Natural killer cell treated with Interleukin-12 subunit alpha and Interleukin-12 subunit beta and Interleukin-15 and Interleukin-18, amount 100 ng/mL, for 72 hours (primary cell): ENCODE measurements around the gene LAMA3. TPM values are rescaled to one million over a fixed set of nuclear protein-coding genes. Genes with fewer than 3 reads are reported as not detected.

Source experiments
- ATAC-seq, 2 donors: fragments of 150-1000 bp; cut with Tn5 transposase in 1 of 2; sonication (Bioruptor Pico), chemical (Tn5 transposase) in 1 of 2; 2 replicates each; pipeline ENCODE4 v1.10.0; 2021
- DNase-seq: peaks from one replicate; pipeline ENCODE4 v3.0.0; 2022; ENCODE audit warnings: low spot score
- H3K27ac Mint-ChIP-seq, 2 donors: 1 replicate in 1 of 2; 2 replicates in 1 of 2; pipeline ENCODE4 v1.8.0; 2022; ENCODE audit warnings: mixed read lengths in 2 of 2, mild to moderate bottlenecking in 1 of 2, moderate library complexity in 1 of 2
- H3K27me3 Mint-ChIP-seq, 2 donors: 1 replicate in 1 of 2; 2 replicates in 1 of 2; pipeline ENCODE4 v1.8.0; 2022; ENCODE audit warnings: mixed read lengths in 2 of 2
- H3K36me3 Mint-ChIP-seq: one replicate; pipeline ENCODE4 v1.8.0; 2022; ENCODE audit warnings: mixed read lengths
- H3K4me1 Mint-ChIP-seq, 2 donors: 1 replicate in 1 of 2; 2 replicates in 1 of 2; pipeline ENCODE4 v1.8.0; 2022; ENCODE audit warnings: low read depth in 2 of 2, mixed read lengths in 2 of 2, mild to moderate bottlenecking in 1 of 2
- H3K4me3 Mint-ChIP-seq: one replicate; pipeline ENCODE4 v1.8.0; 2022; ENCODE audit warnings: mixed read lengths
- H3K9me3 Mint-ChIP-seq: 2 replicates; pipeline ENCODE4 v1.8.0; 2022; ENCODE audit warnings: mixed read lengths
- total RNA-seq, 2 donors: library from RNA; stranded (reverse); gene quantifications; one replicate each; pipeline ENCODE4 v1.2.3, GENCODE V29; 2022

LAMA3 gene
- total RNA-seq, 2 donors from 2014 or later, result 0.10 to 0.11 TPM

- peaks cover 3% of the 10 kb centered on the region for H3K9me3 Mint-ChIP-seq
- ATAC-seq (no peak), DNase-seq (no peak)
These were observed 230.8 kb downstream of the LAMA3 start for GRCh38 chr18:23920054-23920453.

GRCh38 chr18:23921716-23922285 lies 232.5 kb downstream of the LAMA3 start:
- H3K4me1 Mint-ChIP-seq, result peaks cover 11 to 14% of the 10 kb centered on the region in 2 donors
- no peak overlapping the region for H3K27ac Mint-ChIP-seq
- H3K27me3 Mint-ChIP-seq, result peaks cover 20 to 21% of the 10 kb centered on the region in 2 donors
- H3K4me3 Mint-ChIP-seq, result no peak overlapping the region
- no peaks in the 10 kb centered on the region for H3K36me3 Mint-ChIP-seq
- DNase-seq (no peak), ATAC-seq (no peak)
- peaks cover 3% of the 10 kb centered on the region for H3K9me3 Mint-ChIP-seq

More at GRCh38 chr18:23920054-23920453, 230.8 kb downstream of the LAMA3 start:
- Mint-ChIP-seq H3K4me1 (peaks cover 11 to 14% of the 10 kb centered on the region in 2 donors), H3K36me3 (no peaks in the 10 kb centered on the region), H3K27me3 (peaks cover 21 to 22% of the 10 kb centered on the region in 2 donors), H3K4me3 (no peak overlapping the region), H3K27ac (no peak overlapping the region)

GRCh38 chr18:23922939-23923338 lies 233.7 kb downstream of the LAMA3 start:
- no peak overlapping the region for H3K4me3 Mint-ChIP-seq
- H3K9me3 Mint-ChIP-seq, result peaks cover 3% of the 10 kb centered on the region
- peaks cover 20 to 21% of the 10 kb centered on the region in 2 donors for H3K27me3 Mint-ChIP-seq
- ATAC-seq (peak in 1 of 2 donors; percentile 62), DNase-seq (no peak)
- no peak overlapping the region for H3K27ac Mint-ChIP-seq
- H3K36me3 Mint-ChIP-seq, result no peaks in the 10 kb centered on the region
- peaks cover 11 to 14% of the 10 kb centered on the region in 2 donors for H3K4me1 Mint-ChIP-seq

- Mint-ChIP-seq H3K36me3 (no peaks in the 10 kb centered on the region), H3K27me3 (peaks cover 6 to 10% of the 10 kb centered on the region in 2 donors), H3K4me1 (peaks cover 15 to 19% of the 10 kb centered on the region in 2 donors), H3K27ac (no peak overlapping the region), H3K4me3 (no peak overlapping the region), H3K9me3 (peaks cover 3% of the 10 kb centered on the region)
- ATAC-seq (no peak), DNase-seq (no peak)
These were observed 235.6 kb downstream of the LAMA3 start for GRCh38 chr18:23924813-23925212.

- Mint-ChIP-seq H3K27ac (no peak overlapping the region), H3K36me3 (no peaks in the 10 kb centered on the region), H3K27me3 (peaks cover 0 to 6% of the 10 kb centered on the region in 2 donors), H3K4me1 (peaks cover 16 to 22% of the 10 kb centered on the region in 2 donors), H3K4me3 (no peak overlapping the region), H3K9me3 (peaks cover 3% of the 10 kb centered on the region)
- ATAC-seq, result no peak
- no peak for DNase-seq
These were observed 237.3 kb downstream of the LAMA3 start for GRCh38 chr18:23926571-23926970.

GRCh38 chr18:23927821-23928746 lies 238.8 kb downstream of the LAMA3 start:
- H3K4me3 Mint-ChIP-seq, result no peak overlapping the region
- peaks cover 0 to under 1% of the 10 kb centered on the region in 2 donors for H3K27me3 Mint-ChIP-seq
- H3K9me3 Mint-ChIP-seq, result peaks cover 1% of the 10 kb centered on the region
- no peaks in the 10 kb centered on the region for H3K36me3 Mint-ChIP-seq
- H3K27ac Mint-ChIP-seq, result no peak overlapping the region
- ATAC-seq (no peak), DNase-seq (no peak)
- peaks cover 11 to 15% of the 10 kb centered on the region in 2 donors for H3K4me1 Mint-ChIP-seq

GRCh38 chr18:23929362-23929930 lies 240.2 kb downstream of the LAMA3 start:
- no peaks in the 10 kb centered on the region for H3K36me3 Mint-ChIP-seq
- H3K27ac Mint-ChIP-seq, result peak overlapping the region; percentile 21 to 37
- no peak overlapping the region for H3K4me3 Mint-ChIP-seq
- peaks cover 10 to 12% of the 10 kb centered on the region in 2 donors for H3K4me1 Mint-ChIP-seq
- DNase-seq, result no peak
- H3K27me3 Mint-ChIP-seq, result no peaks in the 10 kb centered on the region
- ATAC-seq, result peak; percentile 52 to 86
- no peaks in the 10 kb centered on the region for H3K9me3 Mint-ChIP-seq

GRCh38 chr18:23930002-23930401 lies 240.7 kb downstream of the LAMA3 start:
- DNase-seq (no peak), ATAC-seq (no peak)
- Mint-ChIP-seq H3K27ac (peak overlapping the region; percentile 21 to 37), H3K4me1 (peaks cover 11 to 18% of the 10 kb centered on the region in 2 donors), H3K9me3 (no peaks in the 10 kb centered on the region), H3K4me3 (no peak overlapping the region), H3K36me3 (no peaks in the 10 kb centered on the region), H3K27me3 (no peaks in the 10 kb centered on the region)

- ATAC-seq, result no peak
- Mint-ChIP-seq H3K27me3 (no peaks in the 10 kb centered on the region), H3K27ac (no peak overlapping the region), H3K4me1 (peaks cover 23 to 33% of the 10 kb centered on the region in 2 donors), H3K9me3 (no peaks in the 10 kb centered on the region), H3K36me3 (no peaks in the 10 kb centered on the region), H3K4me3 (no peak overlapping the region)
- DNase-seq, result no peak
These were observed 243.3 kb downstream of the LAMA3 start for GRCh38 chr18:23932385-23933067.

GRCh38 chr18:23933407-23933806 lies 244.2 kb downstream of the LAMA3 start:
- Mint-ChIP-seq H3K9me3 (no peaks in the 10 kb centered on the region), H3K4me1 (peaks cover 28 to 39% of the 10 kb centered on the region in 2 donors), H3K4me3 (no peak overlapping the region), H3K27ac (no peak overlapping the region), H3K27me3 (no peaks in the 10 kb centered on the region), H3K36me3 (no peaks in the 10 kb centered on the region)
- no peak for DNase-seq
- no peak for ATAC-seq

GRCh38 chr18:23934252-23934651 lies 245.0 kb downstream of the LAMA3 start:
- DNase-seq, result no peak
- H3K9me3 Mint-ChIP-seq, result no peaks in the 10 kb centered on the region
- H3K27ac Mint-ChIP-seq, result no peak overlapping the region
- peaks cover 33 to 38% of the 10 kb centered on the region in 2 donors for H3K4me1 Mint-ChIP-seq
- ATAC-seq, result no peak
- H3K4me3 Mint-ChIP-seq, result no peak overlapping the region
- H3K27me3 Mint-ChIP-seq, result peaks cover 0 to 2% of the 10 kb centered on the region in 2 donors
- H3K36me3 Mint-ChIP-seq, result no peaks in the 10 kb centered on the region

GRCh38 chr18:23934863-23935262 lies 245.6 kb downstream of the LAMA3 start:
- Mint-ChIP-seq H3K27me3 (peaks cover 0 to 2% of the 10 kb centered on the region in 2 donors), H3K4me1 (peaks cover 29 to 32% of the 10 kb centered on the region in 2 donors), H3K4me3 (no peak overlapping the region), H3K36me3 (no peaks in the 10 kb centered on the region), H3K9me3 (no peaks in the 10 kb centered on the region), H3K27ac (no peak overlapping the region)
- no peak for DNase-seq
- ATAC-seq, result no peak

GRCh38 chr18:23935804-23936203 lies 246.6 kb downstream of the LAMA3 start:
- H3K4me1 Mint-ChIP-seq, result peaks cover 28 to 30% of the 10 kb centered on the region in 2 donors
- no peaks in the 10 kb centered on the region for H3K9me3 Mint-ChIP-seq
- H3K4me3 Mint-ChIP-seq, result no peak overlapping the region
- H3K27me3 Mint-ChIP-seq, result peaks cover 0 to 2% of the 10 kb centered on the region in 2 donors
- H3K36me3 Mint-ChIP-seq, result no peaks in the 10 kb centered on the region
- peak overlapping the region in 1 of 2 donors; percentile 26 for H3K27ac Mint-ChIP-seq
- peak in 1 of 2 donors; percentile 69 for ATAC-seq
- no peak for DNase-seq
